Measurements from ENCODE around the gene OLFML2A.

The OLFML2A gene

GRCh38 chr9:124820698-124821623, 44.0 kb downstream of the OLFML2A start:
- CTCF ChIA-PET = interaction anchor here (0.6 to 5.6 kb wide), 5 partner anchors 10 to 48 kb away, joined by 4 to 43 read pairs (median 5); partner anchors contain the start of genes NR6A1 and OLFML2A

More at GRCh38 chr9:124820698-124821623, 44.0 kb downstream of the OLFML2A start:
- H3K36me3 ChIP-seq (ENCODE audit: control insufficient read depth in 2 of 2, insufficient read depth in 1 of 2, low read length in 2 of 2) = no peaks in the 10 kb centered on the region
- no peak overlapping the region for H3K4me3 ChIP-seq (ENCODE audit: low read depth, low read length)
- no peaks in the 10 kb centered on the region for H3K9me3 ChIP-seq (ENCODE audit: control insufficient read depth, insufficient read depth, low read depth, low read length)
- POLR2A ChIA-PET = no interaction called here
- no peak overlapping the region for H3K27ac ChIP-seq (ENCODE audit: extremely low read depth, low read depth, low read length)
- H3K4me1 ChIP-seq (ENCODE audit: control insufficient read depth, insufficient read depth, low read length) = no peaks in the 10 kb centered on the region
- TF ChIP-seq ZNF449 (tag by site-specific recombination; IDR thresholded peaks at IDR 0.05) = peak; percentile 97
- no peak for TF ChIP-seq HOXA7 (CRISPR knock-in tag; IDR thresholded peaks at IDR 0.05; ENCODE audit: borderline replicate concordance)
- TF ChIP-seq, protein P1, sequence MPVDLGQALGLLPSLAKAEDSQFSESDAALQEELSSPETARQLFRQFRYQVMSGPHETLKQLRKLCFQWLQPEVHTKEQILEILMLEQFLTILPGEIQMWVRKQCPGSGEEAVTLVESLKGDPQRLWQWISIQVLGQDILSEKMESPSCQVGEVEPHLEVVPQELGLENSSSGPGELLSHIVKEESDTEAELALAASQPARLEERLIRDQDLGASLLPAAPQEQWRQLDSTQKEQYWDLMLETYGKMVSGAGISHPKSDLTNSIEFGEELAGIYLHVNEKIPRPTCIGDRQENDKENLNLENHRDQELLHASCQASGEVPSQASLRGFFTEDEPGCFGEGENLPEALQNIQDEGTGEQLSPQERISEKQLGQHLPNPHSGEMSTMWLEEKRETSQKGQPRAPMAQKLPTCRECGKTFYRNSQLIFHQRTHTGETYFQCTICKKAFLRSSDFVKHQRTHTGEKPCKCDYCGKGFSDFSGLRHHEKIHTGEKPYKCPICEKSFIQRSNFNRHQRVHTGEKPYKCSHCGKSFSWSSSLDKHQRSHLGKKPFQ (tag by site-specific recombination; IDR thresholded peaks at IDR 0.05) = no peak
- TF ChIP-seq ZNF2 (tag by site-specific recombination; IDR thresholded peaks at IDR 0.05) = no peak
- no peak for TF ChIP-seq GLI4 (tag by site-specific recombination; IDR thresholded peaks at IDR 0.05)
- TF ChIP-seq, protein P2, sequence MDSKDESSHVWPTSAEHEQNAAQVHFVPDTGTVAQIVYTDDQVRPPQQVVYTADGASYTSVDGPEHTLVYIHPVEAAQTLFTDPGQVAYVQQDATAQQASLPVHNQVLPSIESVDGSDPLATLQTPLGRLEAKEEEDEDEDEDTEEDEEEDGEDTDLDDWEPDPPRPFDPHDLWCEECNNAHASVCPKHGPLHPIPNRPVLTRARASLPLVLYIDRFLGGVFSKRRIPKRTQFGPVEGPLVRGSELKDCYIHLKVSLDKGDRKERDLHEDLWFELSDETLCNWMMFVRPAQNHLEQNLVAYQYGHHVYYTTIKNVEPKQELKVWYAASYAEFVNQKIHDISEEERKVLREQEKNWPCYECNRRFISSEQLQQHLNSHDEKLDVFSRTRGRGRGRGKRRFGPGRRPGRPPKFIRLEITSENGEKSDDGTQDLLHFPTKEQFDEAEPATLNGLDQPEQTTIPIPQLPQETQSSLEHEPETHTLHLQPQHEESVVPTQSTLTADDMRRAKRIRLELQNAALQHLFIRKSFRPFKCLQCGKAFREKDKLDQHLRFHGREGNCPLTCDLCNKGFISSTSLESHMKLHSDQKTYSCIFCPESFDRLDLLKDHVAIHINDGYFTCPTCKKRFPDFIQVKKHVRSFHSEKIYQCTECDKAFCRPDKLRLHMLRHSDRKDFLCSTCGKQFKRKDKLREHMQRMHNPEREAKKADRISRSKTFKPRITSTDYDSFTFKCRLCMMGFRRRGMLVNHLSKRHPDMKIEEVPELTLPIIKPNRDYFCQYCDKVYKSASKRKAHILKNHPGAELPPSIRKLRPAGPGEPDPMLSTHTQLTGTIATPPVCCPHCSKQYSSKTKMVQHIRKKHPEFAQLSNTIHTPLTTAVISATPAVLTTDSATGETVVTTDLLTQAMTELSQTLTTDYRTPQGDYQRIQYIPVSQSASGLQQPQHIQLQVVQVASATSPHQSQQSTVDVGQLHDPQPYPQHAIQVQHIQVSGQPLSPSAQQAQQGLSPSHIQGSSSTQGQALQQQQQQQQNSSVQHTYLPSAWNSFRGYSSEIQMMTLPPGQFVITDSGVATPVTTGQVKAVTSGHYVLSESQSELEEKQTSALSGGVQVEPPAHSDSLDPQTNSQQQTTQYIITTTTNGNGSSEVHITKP (tag by site-specific recombination; IDR thresholded peaks at IDR 0.05) = peak; percentile 57; the same call in 1 of the 2 replicates
- TF ChIP-seq ZNF37A (tag by site-specific recombination; IDR thresholded peaks at IDR 0.05) = no peak
- TF ChIP-seq, protein P3, sequence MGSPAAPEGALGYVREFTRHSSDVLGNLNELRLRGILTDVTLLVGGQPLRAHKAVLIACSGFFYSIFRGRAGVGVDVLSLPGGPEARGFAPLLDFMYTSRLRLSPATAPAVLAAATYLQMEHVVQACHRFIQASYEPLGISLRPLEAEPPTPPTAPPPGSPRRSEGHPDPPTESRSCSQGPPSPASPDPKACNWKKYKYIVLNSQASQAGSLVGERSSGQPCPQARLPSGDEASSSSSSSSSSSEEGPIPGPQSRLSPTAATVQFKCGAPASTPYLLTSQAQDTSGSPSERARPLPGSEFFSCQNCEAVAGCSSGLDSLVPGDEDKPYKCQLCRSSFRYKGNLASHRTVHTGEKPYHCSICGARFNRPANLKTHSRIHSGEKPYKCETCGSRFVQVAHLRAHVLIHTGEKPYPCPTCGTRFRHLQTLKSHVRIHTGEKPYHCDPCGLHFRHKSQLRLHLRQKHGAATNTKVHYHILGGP (tag by site-specific recombination; IDR thresholded peaks at IDR 0.05) = no peak
- TF ChIP-seq ZNF239 (tag by site-specific recombination; IDR thresholded peaks at IDR 0.05) = no peak
- TF ChIP-seq SCRT1 (tag by site-specific recombination; IDR thresholded peaks at IDR 0.05; ENCODE audit: borderline replicate concordance) = peak; percentile 46; the same call in 1 of the 2 replicates
- TF ChIP-seq ZBTB20 (tag by site-specific recombination; IDR thresholded peaks at IDR 0.05) = no peak
- TF ChIP-seq SCRT2 (tag by site-specific recombination; IDR thresholded peaks at IDR 0.05) = peak; percentile 66
- TF ChIP-seq, protein P4, sequence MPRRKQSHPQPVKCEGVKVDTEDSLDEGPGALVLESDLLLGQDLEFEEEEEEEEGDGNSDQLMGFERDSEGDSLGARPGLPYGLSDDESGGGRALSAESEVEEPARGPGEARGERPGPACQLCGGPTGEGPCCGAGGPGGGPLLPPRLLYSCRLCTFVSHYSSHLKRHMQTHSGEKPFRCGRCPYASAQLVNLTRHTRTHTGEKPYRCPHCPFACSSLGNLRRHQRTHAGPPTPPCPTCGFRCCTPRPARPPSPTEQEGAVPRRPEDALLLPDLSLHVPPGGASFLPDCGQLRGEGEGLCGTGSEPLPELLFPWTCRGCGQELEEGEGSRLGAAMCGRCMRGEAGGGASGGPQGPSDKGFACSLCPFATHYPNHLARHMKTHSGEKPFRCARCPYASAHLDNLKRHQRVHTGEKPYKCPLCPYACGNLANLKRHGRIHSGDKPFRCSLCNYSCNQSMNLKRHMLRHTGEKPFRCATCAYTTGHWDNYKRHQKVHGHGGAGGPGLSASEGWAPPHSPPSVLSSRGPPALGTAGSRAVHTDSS (tag by site-specific recombination; IDR thresholded peaks at IDR 0.05) = no peak

Measured in HEK293 (cell line).